WTC11 (cell line): Measurements from ENCODE around the gene PCGF2. TPM values are rescaled to one million over a fixed set of nuclear protein-coding genes. Genes with fewer than 3 reads are reported as not detected.

Experiments used
- ATAC-seq: fragments of 200-7000 bp; cut with Tn5 transposase; 2 replicates; pipeline ENCODE4 v1.10.0; 2021; ENCODE audit warnings: mild to moderate bottlenecking, moderate library complexity
- CTCF ChIA-PET: fragments of 300-600 bp; sonication (Branson Sonifier 250); formaldehyde crosslinking; loops from one replicate; lab custom pipeline; 2021; ENCODE audit warnings: antibody characterized with exemption; lab: Charles Lee
- POLR2A ChIA-PET: fragments of 350-600 bp; sonication (Branson Sonifier 250); formaldehyde crosslinking; loops from one replicate; lab custom pipeline; 2021; ENCODE audit warnings: antibody characterized with exemption; lab: Charles Lee
- DNase-seq: peaks from one replicate; pipeline ENCODE4 v3.0.0; 2021; ENCODE audit warnings: low spot score
- H3K27ac Mint-ChIP-seq: 2 replicates; pipeline ENCODE4 v1.8.0; 2021; ENCODE audit warnings: mixed read lengths
- H3K27me3 Mint-ChIP-seq: 2 replicates; pipeline ENCODE4 v1.8.0; 2021; ENCODE audit warnings: low read depth, mild to moderate bottlenecking, moderate library complexity, mixed read lengths
- H3K36me3 Mint-ChIP-seq: 2 replicates; pipeline ENCODE4 v1.8.0; 2021; ENCODE audit warnings: mixed read lengths
- H3K4me1 Mint-ChIP-seq: 2 replicates; pipeline ENCODE4 v1.8.0; 2022; ENCODE audit warnings: mixed read lengths
- H3K4me3 Mint-ChIP-seq: 2 replicates; pipeline ENCODE4 v1.8.0; 2021; ENCODE audit warnings: mild to moderate bottlenecking, moderate library complexity, mixed read lengths
- H3K9me3 Mint-ChIP-seq: 2 replicates; pipeline ENCODE4 v1.8.0; 2021; ENCODE audit warnings: mixed read lengths
- ATF1 ChIP-seq: sonication (generic); formaldehyde crosslinking; IDR thresholded peaks from 2 replicates; pipeline ENCODE4 v1.8.1; 2023; ENCODE audit warnings: mild to moderate bottlenecking, moderate library complexity, missing genetic modification reagents
- CREB1 ChIP-seq: sonication (generic); formaldehyde crosslinking; IDR thresholded peaks from 2 replicates; pipeline ENCODE4 v1.8.0; 2023; ENCODE audit warnings: mild to moderate bottlenecking, missing genetic modification reagents
- EMX1 ChIP-seq: fragments of 250-450 bp; sonication (Bioruptor Pico); IDR thresholded peaks from 2 replicates; pipeline ENCODE4 v1.8.0; 2021; ENCODE audit warnings: mild to moderate bottlenecking
- IRF2 ChIP-seq: sonication (generic); formaldehyde crosslinking; IDR thresholded peaks from 2 replicates; pipeline ENCODE4 v1.8.0; 2022; ENCODE audit warnings: low read depth, missing genetic modification reagents, borderline replicate concordance
- JUN ChIP-seq: sonication (generic); formaldehyde crosslinking; IDR thresholded peaks from 2 replicates; pipeline ENCODE4 v1.8.0; 2023; ENCODE audit warnings: mild to moderate bottlenecking, missing genetic modification reagents
- NR1H2 ChIP-seq: sonication (generic); formaldehyde crosslinking; IDR thresholded peaks from 2 replicates; pipeline ENCODE4 v1.9.0; 2021; ENCODE audit warnings: mild to moderate bottlenecking, moderate library complexity, missing genetic modification reagents
- TEAD4 ChIP-seq: sonication (generic); formaldehyde crosslinking; IDR thresholded peaks from 2 replicates; pipeline ENCODE4 v1.8.0; 2022; ENCODE audit warnings: mild to moderate bottlenecking, missing genetic modification reagents
- ZNF396 ChIP-seq: fragments of 250-450 bp; sonication (Bioruptor Pico); IDR thresholded peaks from 2 replicates; pipeline ENCODE4 v1.8.0; 2021; ENCODE audit warnings: mild to moderate bottlenecking, moderate library complexity, borderline replicate concordance
- total RNA-seq: library from RNA; stranded (reverse); gene quantifications from 3 replicates; pipeline ENCODE4 v1.2.3, GENCODE V29; 2021
- TF ChIP-seq, protein P1 (sequence below): sonication (generic); formaldehyde crosslinking; IDR thresholded peaks from 2 replicates; pipeline ENCODE4 v1.8.1; 2023; ENCODE audit warnings: mild to moderate bottlenecking, missing genetic modification reagents, borderline replicate concordance
- TF ChIP-seq, protein P2 (sequence below): sonication (generic); formaldehyde crosslinking; IDR thresholded peaks from 2 replicates; pipeline ENCODE4 v1.8.1; 2022; ENCODE audit warnings: low read depth, mild to moderate bottlenecking, moderate library complexity, missing genetic modification reagents, borderline replicate concordance
- TF ChIP-seq, protein P3 (sequence below): fragments of 200-600 bp; IDR thresholded peaks from 2 replicates; pipeline ENCODE4 v1.8.0; 2022; ENCODE audit warnings: antibody characterized with exemption
- TF ChIP-seq, protein P4 (sequence below): sonication (generic); formaldehyde crosslinking; IDR thresholded peaks from 2 replicates; pipeline ENCODE4 v1.8.1; 2023; ENCODE audit warnings: mild to moderate bottlenecking, missing genetic modification reagents
- TF ChIP-seq, protein P5 (sequence below): sonication (generic); formaldehyde crosslinking; IDR thresholded peaks from 2 replicates; pipeline ENCODE4 v1.8.0; 2023; ENCODE audit warnings: missing genetic modification reagents

PCGF2 gene
- total RNA-seq, 1 experiment from 2014 or later: 104 TPM

DNA sequence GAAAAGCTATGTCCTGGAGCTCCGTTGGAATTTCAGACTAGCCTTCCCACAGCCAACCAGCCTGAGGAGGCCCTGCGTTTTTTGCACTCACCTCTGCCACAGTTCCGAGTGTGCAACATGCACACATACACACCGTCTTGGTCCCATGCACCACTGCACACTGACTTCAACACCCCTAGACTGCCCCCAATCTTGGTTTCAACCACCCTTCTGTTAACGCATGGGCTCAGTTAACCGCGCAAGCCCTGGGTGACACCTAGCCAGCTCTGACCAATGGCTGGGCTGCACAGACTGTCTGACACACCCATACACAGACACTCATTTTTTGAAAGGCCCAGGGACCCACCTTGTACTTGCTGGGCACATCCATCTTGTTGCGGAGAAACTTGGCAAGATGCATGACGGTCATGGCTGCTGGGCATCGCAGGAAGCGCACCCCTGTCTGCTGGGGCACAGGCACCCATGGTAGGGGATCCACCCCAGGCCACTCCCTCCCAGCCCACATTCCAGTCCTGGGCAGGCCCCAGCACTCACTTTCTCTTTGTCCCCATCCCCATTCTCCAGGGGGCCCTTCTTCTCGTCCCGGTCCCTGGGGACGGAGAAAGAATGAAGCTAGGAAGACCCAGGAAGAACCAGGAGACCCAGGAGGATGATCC, 10.0 kb downstream of the PCGF2 start (continued):
- TF ChIP-seq, protein P1, sequence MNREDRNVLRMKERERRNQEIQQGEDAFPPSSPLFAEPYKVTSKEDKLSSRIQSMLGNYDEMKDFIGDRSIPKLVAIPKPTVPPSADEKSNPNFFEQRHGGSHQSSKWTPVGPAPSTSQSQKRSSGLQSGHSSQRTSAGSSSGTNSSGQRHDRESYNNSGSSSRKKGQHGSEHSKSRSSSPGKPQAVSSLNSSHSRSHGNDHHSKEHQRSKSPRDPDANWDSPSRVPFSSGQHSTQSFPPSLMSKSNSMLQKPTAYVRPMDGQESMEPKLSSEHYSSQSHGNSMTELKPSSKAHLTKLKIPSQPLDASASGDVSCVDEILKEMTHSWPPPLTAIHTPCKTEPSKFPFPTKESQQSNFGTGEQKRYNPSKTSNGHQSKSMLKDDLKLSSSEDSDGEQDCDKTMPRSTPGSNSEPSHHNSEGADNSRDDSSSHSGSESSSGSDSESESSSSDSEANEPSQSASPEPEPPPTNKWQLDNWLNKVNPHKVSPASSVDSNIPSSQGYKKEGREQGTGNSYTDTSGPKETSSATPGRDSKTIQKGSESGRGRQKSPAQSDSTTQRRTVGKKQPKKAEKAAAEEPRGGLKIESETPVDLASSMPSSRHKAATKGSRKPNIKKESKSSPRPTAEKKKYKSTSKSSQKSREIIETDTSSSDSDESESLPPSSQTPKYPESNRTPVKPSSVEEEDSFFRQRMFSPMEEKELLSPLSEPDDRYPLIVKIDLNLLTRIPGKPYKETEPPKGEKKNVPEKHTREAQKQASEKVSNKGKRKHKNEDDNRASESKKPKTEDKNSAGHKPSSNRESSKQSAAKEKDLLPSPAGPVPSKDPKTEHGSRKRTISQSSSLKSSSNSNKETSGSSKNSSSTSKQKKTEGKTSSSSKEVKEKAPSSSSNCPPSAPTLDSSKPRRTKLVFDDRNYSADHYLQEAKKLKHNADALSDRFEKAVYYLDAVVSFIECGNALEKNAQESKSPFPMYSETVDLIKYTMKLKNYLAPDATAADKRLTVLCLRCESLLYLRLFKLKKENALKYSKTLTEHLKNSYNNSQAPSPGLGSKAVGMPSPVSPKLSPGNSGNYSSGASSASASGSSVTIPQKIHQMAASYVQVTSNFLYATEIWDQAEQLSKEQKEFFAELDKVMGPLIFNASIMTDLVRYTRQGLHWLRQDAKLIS: no peak
- TF ChIP-seq ZNF396: no peak
- TF ChIP-seq, protein P2, sequence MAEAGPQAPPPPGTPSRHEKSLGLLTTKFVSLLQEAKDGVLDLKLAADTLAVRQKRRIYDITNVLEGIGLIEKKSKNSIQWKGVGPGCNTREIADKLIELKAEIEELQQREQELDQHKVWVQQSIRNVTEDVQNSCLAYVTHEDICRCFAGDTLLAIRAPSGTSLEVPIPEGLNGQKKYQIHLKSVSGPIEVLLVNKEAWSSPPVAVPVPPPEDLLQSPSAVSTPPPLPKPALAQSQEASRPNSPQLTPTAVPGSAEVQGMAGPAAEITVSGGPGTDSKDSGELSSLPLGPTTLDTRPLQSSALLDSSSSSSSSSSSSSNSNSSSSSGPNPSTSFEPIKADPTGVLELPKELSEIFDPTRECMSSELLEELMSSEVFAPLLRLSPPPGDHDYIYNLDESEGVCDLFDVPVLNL (CRISPR knock-in tag): no peak

DNA sequence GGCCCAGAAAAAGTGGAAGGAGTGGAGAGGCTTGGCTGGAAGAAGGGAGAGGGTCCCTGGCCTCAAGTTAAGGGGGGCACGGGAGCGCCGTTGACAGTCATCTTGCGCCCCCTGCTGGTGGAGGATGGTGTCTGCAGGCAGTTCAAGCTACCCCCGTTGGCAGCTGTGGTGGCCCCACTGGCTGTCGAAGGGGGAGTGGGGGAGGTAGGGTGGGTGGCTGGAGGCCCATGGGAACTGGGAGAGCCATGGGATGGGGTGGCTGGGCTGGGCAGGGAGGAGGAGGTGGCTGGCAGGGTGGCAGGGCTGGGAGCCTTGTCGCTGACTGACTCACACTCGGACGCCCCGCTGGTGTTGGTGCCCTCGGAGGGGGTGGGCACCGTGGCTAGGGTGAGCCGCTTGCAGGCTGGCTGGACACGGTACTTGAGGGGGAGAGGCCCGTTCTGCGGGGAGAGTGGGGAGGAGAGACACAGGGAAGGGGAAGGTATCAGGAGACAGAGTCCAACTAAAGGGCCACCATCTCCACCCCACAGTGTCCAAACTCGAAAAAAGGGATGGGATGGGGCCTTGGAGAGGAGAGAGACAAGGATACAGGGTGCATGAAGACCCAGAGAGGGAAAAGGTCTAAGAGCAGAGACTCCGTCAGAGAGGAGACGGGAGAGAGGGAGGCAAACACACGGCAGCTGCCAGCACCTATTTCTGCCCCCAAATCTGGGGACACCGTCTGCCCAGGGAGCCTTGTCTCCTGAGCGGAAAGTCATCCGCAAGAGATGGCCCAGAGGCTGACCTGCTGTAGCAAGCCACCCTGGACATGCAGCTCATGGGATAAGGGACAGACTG, 12.8 kb downstream of the PCGF2 start:
- Mint-ChIP-seq H3K9me3 (no peaks in the 10 kb centered on the region), H3K4me1 (peaks cover 26% of the 10 kb centered on the region), H3K27ac (peak overlapping the region; percentile 82; the same call in 1 of the 2 replicates), H3K27me3 (no peaks in the 10 kb centered on the region; the same call in 1 of the 2 replicates), H3K4me3 (no peak overlapping the region), H3K36me3 (peaks cover 27% of the 10 kb centered on the region)
- no peak for TF ChIP-seq NR1H2 (CRISPR knock-in tag)
- TF ChIP-seq, protein P3, sequence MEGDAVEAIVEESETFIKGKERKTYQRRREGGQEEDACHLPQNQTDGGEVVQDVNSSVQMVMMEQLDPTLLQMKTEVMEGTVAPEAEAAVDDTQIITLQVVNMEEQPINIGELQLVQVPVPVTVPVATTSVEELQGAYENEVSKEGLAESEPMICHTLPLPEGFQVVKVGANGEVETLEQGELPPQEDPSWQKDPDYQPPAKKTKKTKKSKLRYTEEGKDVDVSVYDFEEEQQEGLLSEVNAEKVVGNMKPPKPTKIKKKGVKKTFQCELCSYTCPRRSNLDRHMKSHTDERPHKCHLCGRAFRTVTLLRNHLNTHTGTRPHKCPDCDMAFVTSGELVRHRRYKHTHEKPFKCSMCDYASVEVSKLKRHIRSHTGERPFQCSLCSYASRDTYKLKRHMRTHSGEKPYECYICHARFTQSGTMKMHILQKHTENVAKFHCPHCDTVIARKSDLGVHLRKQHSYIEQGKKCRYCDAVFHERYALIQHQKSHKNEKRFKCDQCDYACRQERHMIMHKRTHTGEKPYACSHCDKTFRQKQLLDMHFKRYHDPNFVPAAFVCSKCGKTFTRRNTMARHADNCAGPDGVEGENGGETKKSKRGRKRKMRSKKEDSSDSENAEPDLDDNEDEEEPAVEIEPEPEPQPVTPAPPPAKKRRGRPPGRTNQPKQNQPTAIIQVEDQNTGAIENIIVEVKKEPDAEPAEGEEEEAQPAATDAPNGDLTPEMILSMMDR: peak; percentile 94
- ATAC-seq (peak; percentile 34), DNase-seq (peak; percentile 85)
- POLR2A ChIA-PET: interaction anchor here (0.6 to 1.5 kb wide), 3 partner anchors 25 to 183 kb away, joined by 3 to 5 read pairs (median 3); partner anchors contain the start of gene MLLT6
- CTCF ChIA-PET: interaction anchor here (0.5 to 4.0 kb wide), 51 partner anchors 9 to 471 kb away, joined by 3 to 60 read pairs (median 4); partner anchors contain the start of genes CWC25, LASP1NB, MLLT6 and PSMB3

DNA sequence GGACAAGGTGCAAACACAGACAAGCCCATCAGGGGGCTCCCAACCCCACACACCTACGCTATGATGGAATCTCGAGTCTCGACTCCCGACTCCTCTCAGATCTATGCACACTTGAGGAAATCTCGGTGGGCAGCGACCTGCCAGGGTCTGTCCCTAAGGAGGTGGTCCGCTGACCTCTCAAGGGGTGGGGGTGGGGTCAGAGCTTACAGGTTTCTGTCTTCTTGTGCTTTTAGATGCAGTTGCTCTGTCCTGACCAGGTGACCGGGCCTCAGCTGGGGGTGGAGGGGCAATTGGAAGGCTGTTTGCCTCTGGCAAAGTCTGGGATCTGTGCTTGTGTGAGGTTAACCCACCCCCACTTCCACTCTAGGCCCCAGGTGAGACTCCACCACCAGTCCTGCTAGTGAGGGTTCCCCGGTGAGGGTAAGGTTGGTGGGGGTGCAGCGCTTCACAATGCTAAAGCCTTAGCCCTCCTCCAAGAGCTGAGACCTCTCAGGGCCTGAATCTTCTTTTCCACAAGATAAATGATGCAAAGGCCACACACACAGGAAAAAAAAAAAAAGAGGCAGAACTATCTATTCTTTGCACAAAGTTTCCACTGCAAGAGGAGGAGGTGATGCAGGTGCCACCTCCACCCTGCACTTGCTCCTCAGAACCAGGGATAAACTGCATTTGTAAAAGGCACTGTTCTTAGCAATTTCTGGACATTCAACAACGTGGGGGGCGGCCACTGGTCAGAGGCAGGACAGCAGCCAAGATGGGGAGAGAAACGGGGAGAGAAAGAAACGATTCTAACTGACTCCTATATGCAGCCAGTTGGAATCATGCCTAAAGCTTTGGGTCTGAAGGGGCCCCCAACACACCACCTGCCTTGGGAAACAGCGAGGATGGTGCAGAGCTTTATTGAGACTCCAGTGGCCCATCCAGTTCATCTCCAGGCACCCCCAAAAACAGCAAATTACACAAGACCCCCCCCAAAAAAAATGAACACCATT, 13.9 kb downstream of the PCGF2 start:
- ChIA-PET CTCF (interaction anchor here (0.5 to 4.0 kb wide), 31 partner anchors 8 to 484 kb away, joined by 3 to 60 read pairs (median 5); partner anchors contain the start of genes MLLT6 and PSMB3), POLR2A (interaction anchor here (0.7 to 1.5 kb wide), 2 partner anchors 28 to 29 kb away, joined by 3 read pairs; partner anchors contain the start of gene MLLT6)
- peaks cover 2% of the 10 kb centered on the region; the same call in 1 of the 2 replicates for H3K27me3 Mint-ChIP-seq
- H3K9me3 Mint-ChIP-seq: no peaks in the 10 kb centered on the region
- ATAC-seq: peak; percentile 27
- peaks cover 29% of the 10 kb centered on the region for H3K4me1 Mint-ChIP-seq
- TF ChIP-seq, protein P4, sequence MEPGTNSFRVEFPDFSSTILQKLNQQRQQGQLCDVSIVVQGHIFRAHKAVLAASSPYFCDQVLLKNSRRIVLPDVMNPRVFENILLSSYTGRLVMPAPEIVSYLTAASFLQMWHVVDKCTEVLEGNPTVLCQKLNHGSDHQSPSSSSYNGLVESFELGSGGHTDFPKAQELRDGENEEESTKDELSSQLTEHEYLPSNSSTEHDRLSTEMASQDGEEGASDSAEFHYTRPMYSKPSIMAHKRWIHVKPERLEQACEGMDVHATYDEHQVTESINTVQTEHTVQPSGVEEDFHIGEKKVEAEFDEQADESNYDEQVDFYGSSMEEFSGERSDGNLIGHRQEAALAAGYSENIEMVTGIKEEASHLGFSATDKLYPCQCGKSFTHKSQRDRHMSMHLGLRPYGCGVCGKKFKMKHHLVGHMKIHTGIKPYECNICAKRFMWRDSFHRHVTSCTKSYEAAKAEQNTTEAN (CRISPR knock-in tag): no peak
- TF ChIP-seq JUN (CRISPR knock-in tag) (no peak), IRF2 (CRISPR knock-in tag) (no peak), TEAD4 (CRISPR knock-in tag) (no peak), ATF1 (CRISPR knock-in tag) (no peak), EMX1 (CRISPR knock-in tag) (no peak), CREB1 (CRISPR knock-in tag) (no peak)
- TF ChIP-seq, protein P5, sequence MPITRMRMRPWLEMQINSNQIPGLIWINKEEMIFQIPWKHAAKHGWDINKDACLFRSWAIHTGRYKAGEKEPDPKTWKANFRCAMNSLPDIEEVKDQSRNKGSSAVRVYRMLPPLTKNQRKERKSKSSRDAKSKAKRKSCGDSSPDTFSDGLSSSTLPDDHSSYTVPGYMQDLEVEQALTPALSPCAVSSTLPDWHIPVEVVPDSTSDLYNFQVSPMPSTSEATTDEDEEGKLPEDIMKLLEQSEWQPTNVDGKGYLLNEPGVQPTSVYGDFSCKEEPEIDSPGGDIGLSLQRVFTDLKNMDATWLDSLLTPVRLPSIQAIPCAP: no peak
- no peak for DNase-seq
- H3K27ac Mint-ChIP-seq: peak overlapping the region; percentile 41
- H3K36me3 Mint-ChIP-seq: peaks cover 18% of the 10 kb centered on the region
- no peak overlapping the region for H3K4me3 Mint-ChIP-seq
